HL-60 (cell line): ENCODE measurements around the gene SCN2A.
"Not testable (repeated sequence)": the region's sequence is repeated elsewhere in the genome, so short reads cannot be mapped to it uniquely, and the experiment has no call there.

Experiments
- DNase-seq, 2 experiments: peaks; one replicate each; pipeline ENCODE4 v3.0.0-alpha.2; 2010 to 2020; ENCODE audit warnings: low read depth in 1 of 2, low spot score in 1 of 2
- H3K27ac ChIP-seq: fragments of 250-450 bp; sonication (Bioruptor Pico); replicated peaks from 2 replicates; pipeline ENCODE4 v1.5.1; 2020; ENCODE audit warnings: mild to moderate bottlenecking, moderate library complexity
- H3K27me3 ChIP-seq: fragments of 250-450 bp; sonication (Bioruptor Pico); 2 replicates; pipeline ENCODE4 v1.5.1; 2021; ENCODE audit warnings: mild to moderate bottlenecking, moderate library complexity; ENCODE audit not compliant: insufficient read depth, poor library complexity, severe bottlenecking
- H3K4me3 ChIP-seq: replicated peaks from 2 replicates; pipeline ENCODE4 v1.5.1; 2011; ENCODE audit warnings: mild to moderate bottlenecking, control low read depth, low read length; ENCODE audit not compliant: insufficient read depth
- CTCF ChIP-seq: IDR thresholded peaks from one replicate; pipeline ENCODE4 v1.5.1; 2011; ENCODE audit warnings: low read length, control low read depth, inconsistent platforms; ENCODE audit not compliant: insufficient read depth
- GABPA ChIP-seq: IDR thresholded peaks from 2 replicates; pipeline ENCODE4 v1.6.1; 2012; ENCODE audit warnings: low read depth
- POLR2AphosphoS5 ChIP-seq: IDR thresholded peaks from 2 replicates; pipeline ENCODE4 v1.6.1; 2012; ENCODE audit warnings: low read depth
- SPI1 ChIP-seq: IDR thresholded peaks from 2 replicates; pipeline ENCODE4 v1.6.1; 2012; ENCODE audit warnings: low read depth, mild to moderate bottlenecking, borderline replicate concordance
- TF ChIP-seq, protein P1 (sequence below): IDR thresholded peaks from 2 replicates; pipeline ENCODE4 v1.6.1; 2012; ENCODE audit warnings: low read depth; ENCODE audit not compliant: insufficient replicate concordance

SCN2A gene

DNA sequence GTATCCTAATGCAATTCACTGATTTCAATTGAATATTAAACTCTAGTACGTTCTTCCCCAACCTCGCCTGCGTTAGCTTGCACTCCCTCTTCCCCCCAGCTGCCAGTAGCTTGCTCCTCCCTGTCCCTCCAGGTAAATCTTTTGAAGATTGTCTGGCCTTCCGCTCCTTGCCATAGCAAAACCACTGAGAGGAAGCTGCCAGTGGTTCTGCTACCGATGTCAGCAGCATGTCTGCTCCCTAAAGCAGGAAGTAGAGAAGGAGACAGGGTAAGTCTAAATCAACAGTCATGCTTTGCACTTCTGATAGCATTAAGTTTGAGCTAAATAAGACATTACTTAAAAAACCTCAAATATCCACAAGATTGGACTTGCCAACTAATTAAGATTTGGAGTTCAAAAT, 89.1 kb downstream of the SCN2A start:
- DNase-seq: peak in 1 of 2 experiments; percentile 26
- no peak overlapping the region for H3K4me3 ChIP-seq
- TF ChIP-seq GABPA (no peak), CTCF (no peak)

GRCh38 chr2:165344276-165344675, 105.1 kb downstream of the SCN2A start:
- not testable (repeated sequence) for H3K4me3 ChIP-seq, H3K27me3 ChIP-seq, H3K27ac ChIP-seq, DNase-seq

More for the DNA sequence above, 89.1 kb downstream of the SCN2A start:
- no peaks in the 10 kb centered on the region for H3K27me3 ChIP-seq
- H3K27ac ChIP-seq: no peak overlapping the region

DNA sequence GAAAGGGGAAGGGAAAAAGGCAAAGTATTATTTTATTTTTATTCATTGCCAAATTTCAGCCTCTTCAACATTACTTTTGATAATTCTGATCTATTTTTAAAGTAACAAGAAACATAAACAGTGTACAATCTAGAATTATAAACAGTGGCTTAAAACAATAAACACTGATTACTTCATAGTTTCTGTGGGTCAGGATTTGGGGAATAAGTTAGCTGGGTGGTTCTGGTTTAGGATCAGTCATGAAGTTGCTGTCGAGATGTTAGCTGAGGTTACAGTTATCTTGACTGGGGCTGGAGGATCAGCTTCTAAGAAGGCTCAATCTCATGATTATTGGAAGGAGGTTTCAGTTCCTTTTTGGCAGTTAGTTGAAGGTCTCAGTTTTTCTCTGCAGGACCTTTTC, 109.2 kb downstream of the SCN2A start:
- Histone ChIP-seq H3K27me3 (no peaks in the 10 kb centered on the region), H3K4me3 (no peak overlapping the region), H3K27ac (no peak overlapping the region)
- no peak for DNase-seq
- TF ChIP-seq SPI1 (no peak), POLR2AphosphoS5 (no peak), GABPA (no peak), CTCF (no peak)
- TF ChIP-seq, protein P1, sequence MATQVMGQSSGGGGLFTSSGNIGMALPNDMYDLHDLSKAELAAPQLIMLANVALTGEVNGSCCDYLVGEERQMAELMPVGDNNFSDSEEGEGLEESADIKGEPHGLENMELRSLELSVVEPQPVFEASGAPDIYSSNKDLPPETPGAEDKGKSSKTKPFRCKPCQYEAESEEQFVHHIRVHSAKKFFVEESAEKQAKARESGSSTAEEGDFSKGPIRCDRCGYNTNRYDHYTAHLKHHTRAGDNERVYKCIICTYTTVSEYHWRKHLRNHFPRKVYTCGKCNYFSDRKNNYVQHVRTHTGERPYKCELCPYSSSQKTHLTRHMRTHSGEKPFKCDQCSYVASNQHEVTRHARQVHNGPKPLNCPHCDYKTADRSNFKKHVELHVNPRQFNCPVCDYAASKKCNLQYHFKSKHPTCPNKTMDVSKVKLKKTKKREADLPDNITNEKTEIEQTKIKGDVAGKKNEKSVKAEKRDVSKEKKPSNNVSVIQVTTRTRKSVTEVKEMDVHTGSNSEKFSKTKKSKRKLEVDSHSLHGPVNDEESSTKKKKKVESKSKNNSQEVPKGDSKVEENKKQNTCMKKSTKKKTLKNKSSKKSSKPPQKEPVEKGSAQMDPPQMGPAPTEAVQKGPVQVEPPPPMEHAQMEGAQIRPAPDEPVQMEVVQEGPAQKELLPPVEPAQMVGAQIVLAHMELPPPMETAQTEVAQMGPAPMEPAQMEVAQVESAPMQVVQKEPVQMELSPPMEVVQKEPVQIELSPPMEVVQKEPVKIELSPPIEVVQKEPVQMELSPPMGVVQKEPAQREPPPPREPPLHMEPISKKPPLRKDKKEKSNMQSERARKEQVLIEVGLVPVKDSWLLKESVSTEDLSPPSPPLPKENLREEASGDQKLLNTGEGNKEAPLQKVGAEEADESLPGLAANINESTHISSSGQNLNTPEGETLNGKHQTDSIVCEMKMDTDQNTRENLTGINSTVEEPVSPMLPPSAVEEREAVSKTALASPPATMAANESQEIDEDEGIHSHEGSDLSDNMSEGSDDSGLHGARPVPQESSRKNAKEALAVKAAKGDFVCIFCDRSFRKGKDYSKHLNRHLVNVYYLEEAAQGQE: no peak

- H3K27ac ChIP-seq: no peak overlapping the region
- TF ChIP-seq GABPA: no peak
- H3K27me3 ChIP-seq: no peaks in the 10 kb centered on the region
- no peak for DNase-seq
- H3K4me3 ChIP-seq: no peak overlapping the region
These were observed 110.0 kb downstream of the SCN2A start for GRCh38 chr2:165349181-165349580.

- Histone ChIP-seq H3K4me3 (no peak overlapping the region), H3K27me3 (no peaks in the 10 kb centered on the region), H3K27ac (no peak overlapping the region)
- TF ChIP-seq POLR2AphosphoS5: no peak
- TF ChIP-seq SPI1: no peak
- TF ChIP-seq, protein P1: no peak
- TF ChIP-seq GABPA: no peak
- TF ChIP-seq CTCF: no peak
- DNase-seq: no peak
These were observed 118.5 kb downstream of the SCN2A start for GRCh38 chr2:165357758-165358157.
